ENCODE results near the gene FBXL2. TPM values are rescaled to one million over a fixed set of nuclear protein-coding genes. Genes with fewer than 3 reads are reported as not detected.

FBXL2 gene
- total RNA-seq, 1 donor from 2014 or later: 16.0 TPM

DNA sequence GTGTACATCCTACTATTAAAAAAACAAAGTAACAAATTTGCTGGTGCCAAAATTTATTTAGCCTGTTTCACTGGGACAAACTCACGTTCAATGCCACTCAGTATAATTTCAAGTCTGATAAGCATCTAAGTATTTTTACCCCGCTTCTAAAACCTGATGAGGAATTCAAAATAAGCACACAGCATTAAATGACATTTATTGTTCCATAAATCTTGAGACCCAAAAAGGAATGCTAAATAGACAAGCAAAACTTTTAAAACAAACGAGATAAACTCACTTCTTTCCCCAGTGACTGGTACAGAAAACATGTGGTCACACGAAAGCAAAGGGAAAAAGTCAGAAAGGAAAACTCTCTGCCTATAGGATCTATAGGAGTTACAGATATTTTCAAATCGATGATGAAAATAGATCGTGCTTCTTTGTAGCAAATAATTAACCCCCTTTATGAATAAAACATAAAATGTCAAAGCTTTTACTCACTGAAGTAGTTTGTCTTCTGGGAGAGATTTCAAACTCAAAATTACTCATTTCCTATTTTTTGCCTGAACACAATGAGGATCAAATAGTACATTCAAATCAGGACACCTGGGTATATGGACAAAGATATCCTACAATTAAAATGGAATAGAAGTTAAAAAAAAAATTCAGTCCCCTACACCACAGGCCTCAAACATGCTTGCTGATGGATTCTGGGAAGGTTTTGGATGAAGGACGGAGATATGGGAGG, 111.3 kb downstream of the FBXL2 start:
- H3K27ac Mint-ChIP-seq (ENCODE audit: unreplicated experiment): no peak overlapping the region
- TF ChIP-seq, protein P1, sequence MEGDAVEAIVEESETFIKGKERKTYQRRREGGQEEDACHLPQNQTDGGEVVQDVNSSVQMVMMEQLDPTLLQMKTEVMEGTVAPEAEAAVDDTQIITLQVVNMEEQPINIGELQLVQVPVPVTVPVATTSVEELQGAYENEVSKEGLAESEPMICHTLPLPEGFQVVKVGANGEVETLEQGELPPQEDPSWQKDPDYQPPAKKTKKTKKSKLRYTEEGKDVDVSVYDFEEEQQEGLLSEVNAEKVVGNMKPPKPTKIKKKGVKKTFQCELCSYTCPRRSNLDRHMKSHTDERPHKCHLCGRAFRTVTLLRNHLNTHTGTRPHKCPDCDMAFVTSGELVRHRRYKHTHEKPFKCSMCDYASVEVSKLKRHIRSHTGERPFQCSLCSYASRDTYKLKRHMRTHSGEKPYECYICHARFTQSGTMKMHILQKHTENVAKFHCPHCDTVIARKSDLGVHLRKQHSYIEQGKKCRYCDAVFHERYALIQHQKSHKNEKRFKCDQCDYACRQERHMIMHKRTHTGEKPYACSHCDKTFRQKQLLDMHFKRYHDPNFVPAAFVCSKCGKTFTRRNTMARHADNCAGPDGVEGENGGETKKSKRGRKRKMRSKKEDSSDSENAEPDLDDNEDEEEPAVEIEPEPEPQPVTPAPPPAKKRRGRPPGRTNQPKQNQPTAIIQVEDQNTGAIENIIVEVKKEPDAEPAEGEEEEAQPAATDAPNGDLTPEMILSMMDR (IDR thresholded peaks at IDR 0.05): no peak
- no peaks in the 10 kb centered on the region for H3K9me3 Mint-ChIP-seq (ENCODE audit: unreplicated experiment)
- peaks cover 48% of the 10 kb centered on the region for H3K36me3 Mint-ChIP-seq (ENCODE audit: unreplicated experiment)
- no peak overlapping the region for H3K4me3 Mint-ChIP-seq (ENCODE audit: unreplicated experiment)
- no peak for DNase-seq (ENCODE audit: extremely low spot score, unreplicated experiment)
- no peaks in the 10 kb centered on the region for H3K27me3 Mint-ChIP-seq (ENCODE audit: unreplicated experiment)
- peaks cover 24% of the 10 kb centered on the region for H3K4me1 Mint-ChIP-seq (ENCODE audit: unreplicated experiment)

DNA sequence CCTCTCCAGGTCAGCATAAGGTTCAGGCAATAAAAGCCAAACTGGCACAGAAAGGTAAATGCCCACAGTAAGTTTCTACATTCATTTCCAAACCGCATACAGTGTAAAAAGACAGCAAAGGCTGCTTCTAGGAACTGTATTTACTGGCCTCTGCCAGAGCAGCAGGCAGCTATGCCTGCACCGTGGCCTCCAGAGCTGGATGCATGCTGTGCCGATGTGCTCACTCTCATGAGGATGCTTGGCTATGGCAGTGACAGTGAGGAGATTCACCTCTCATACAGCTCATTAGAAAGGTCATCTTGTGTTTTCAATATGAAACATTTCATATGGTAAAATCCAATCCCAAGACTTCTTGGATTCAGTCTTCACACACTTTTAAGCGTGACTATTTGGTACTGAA, 112.7 kb downstream of the FBXL2 start:
- TF ChIP-seq, protein P1 (IDR thresholded peaks at IDR 0.05): no peak
- peaks cover 44% of the 10 kb centered on the region for H3K36me3 Mint-ChIP-seq (ENCODE audit: unreplicated experiment)
- H3K4me1 Mint-ChIP-seq (ENCODE audit: unreplicated experiment): peaks cover 33% of the 10 kb centered on the region
- H3K4me3 Mint-ChIP-seq (ENCODE audit: unreplicated experiment): no peak overlapping the region
- H3K27ac Mint-ChIP-seq (ENCODE audit: unreplicated experiment): no peak overlapping the region
- H3K27me3 Mint-ChIP-seq (ENCODE audit: unreplicated experiment): no peaks in the 10 kb centered on the region
- no peaks in the 10 kb centered on the region for H3K9me3 Mint-ChIP-seq (ENCODE audit: unreplicated experiment)
- no peak for DNase-seq (ENCODE audit: extremely low spot score, unreplicated experiment)

DNA sequence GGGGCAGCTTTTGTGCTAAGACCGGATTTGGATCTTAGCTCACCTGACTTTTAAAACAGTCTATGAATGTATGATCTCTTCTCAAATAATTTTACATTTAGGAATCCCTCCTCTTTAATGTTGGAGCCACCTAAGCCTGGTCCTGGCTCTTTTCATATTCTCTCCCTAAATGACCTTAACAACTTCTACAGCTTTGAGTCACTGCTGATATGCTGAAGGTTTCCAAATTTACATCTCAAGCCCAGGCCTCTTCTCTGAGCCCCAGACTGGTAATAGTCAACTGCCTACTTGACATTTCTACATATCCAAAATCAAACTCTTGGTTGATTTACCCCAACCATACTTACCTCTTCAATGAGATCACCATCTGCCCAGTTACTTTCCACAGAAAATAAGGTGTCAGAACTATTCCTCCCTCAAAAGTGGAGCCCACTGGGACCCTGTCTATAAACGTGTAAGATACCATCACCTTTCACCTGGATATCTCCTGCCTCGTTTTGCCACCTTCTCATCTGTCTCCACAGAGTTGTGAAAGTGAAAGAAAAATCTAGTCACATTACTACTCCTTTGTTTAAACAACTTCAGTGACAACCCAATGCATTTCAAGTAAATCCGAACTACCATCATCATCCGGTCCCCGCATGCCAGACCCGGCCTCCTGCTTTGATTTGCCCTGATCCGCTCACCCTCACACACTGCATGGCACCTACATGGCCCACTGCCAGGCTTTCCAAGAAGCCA, 114.2 kb downstream of the FBXL2 start:
- Mint-ChIP-seq H3K4me3 (ENCODE audit: unreplicated experiment) (no peak overlapping the region), H3K9me3 (ENCODE audit: unreplicated experiment) (no peaks in the 10 kb centered on the region), H3K36me3 (ENCODE audit: unreplicated experiment) (peaks cover 48% of the 10 kb centered on the region), H3K27me3 (ENCODE audit: unreplicated experiment) (no peaks in the 10 kb centered on the region), H3K27ac (ENCODE audit: unreplicated experiment) (peak overlapping the region; percentile 88), H3K4me1 (ENCODE audit: unreplicated experiment) (peaks cover 48% of the 10 kb centered on the region)
- TF ChIP-seq, protein P1 (IDR thresholded peaks at IDR 0.05): no peak
- no peak for DNase-seq (ENCODE audit: extremely low spot score, unreplicated experiment)

DNA sequence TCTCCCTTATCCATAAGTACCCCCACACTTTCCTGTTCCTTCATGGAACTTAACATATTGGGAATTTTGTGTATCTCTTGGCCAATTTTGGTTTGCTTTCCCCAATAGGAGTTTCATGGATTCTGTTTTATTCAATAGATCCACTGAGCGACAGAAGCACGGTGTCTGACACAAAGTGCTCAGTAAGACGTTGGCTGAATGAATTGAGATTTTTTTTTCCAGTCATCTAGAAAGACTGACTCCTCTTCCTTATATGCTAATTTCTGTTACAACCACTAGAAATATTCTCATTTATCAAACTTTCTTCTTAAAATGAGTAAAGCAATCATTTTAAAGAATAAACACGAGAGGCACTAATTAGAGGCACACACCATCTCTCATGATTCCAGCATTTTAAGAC, 114.9 kb downstream of the FBXL2 start:
- no peaks in the 10 kb centered on the region for H3K9me3 Mint-ChIP-seq (ENCODE audit: unreplicated experiment)
- H3K36me3 Mint-ChIP-seq (ENCODE audit: unreplicated experiment): peaks cover 52% of the 10 kb centered on the region
- H3K4me1 Mint-ChIP-seq (ENCODE audit: unreplicated experiment): peaks cover 50% of the 10 kb centered on the region
- no peaks in the 10 kb centered on the region for H3K27me3 Mint-ChIP-seq (ENCODE audit: unreplicated experiment)
- TF ChIP-seq, protein P1 (IDR thresholded peaks at IDR 0.05): no peak
- no peak overlapping the region for H3K4me3 Mint-ChIP-seq (ENCODE audit: unreplicated experiment)
- no peak for DNase-seq (ENCODE audit: extremely low spot score, unreplicated experiment)
- peak overlapping the region; percentile 88 for H3K27ac Mint-ChIP-seq (ENCODE audit: unreplicated experiment)

DNA sequence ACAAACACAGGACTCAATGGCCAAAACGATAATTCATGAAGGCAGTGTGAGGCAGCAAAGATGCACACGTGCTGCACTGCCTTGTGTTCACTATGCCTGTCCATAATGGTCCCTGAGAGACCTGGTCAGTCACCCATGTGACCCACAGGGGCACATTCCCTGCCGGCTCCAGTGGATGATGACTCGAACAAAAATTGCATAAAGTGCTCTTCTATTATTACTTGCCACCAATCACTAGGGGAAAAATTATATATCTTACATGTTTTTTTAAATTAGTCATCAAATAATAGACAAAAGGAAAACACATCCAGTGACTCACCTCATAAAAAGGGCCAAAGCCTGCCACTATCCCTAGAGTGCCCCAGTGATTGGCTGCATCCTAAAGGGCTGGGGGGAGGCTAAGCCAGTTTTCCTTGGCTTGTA, 115.5 kb downstream of the FBXL2 start:
- H3K27me3 Mint-ChIP-seq (ENCODE audit: unreplicated experiment): no peaks in the 10 kb centered on the region
- TF ChIP-seq, protein P1 (IDR thresholded peaks at IDR 0.05): peak; percentile 6
- H3K36me3 Mint-ChIP-seq (ENCODE audit: unreplicated experiment): peaks cover 55% of the 10 kb centered on the region
- H3K4me1 Mint-ChIP-seq (ENCODE audit: unreplicated experiment): peaks cover 50% of the 10 kb centered on the region
- H3K9me3 Mint-ChIP-seq (ENCODE audit: unreplicated experiment): no peaks in the 10 kb centered on the region
- peak overlapping the region; percentile 88 for H3K27ac Mint-ChIP-seq (ENCODE audit: unreplicated experiment)
- H3K4me3 Mint-ChIP-seq (ENCODE audit: unreplicated experiment): peak overlapping the region; percentile 1
- no peak for DNase-seq (ENCODE audit: extremely low spot score, unreplicated experiment)

All from osteocyte (in vitro differentiated cells).